Brain pericyte (primary cell): ENCODE data around the gene ALG12.
"Not testable (repeated sequence)": the region's sequence is repeated elsewhere in the genome, so short reads cannot be mapped to it uniquely, and the experiment has no call there.

Source experiments
- DNase-seq: peaks from one replicate; pipeline ENCODE4 v3.0.0-alpha.2; 2012; ENCODE audit warnings: low read depth, low spot score

The ALG12 gene

GRCh38 chr22:49867303-49868265 is 50.7 kb downstream of the ALG12 start:
- DNase-seq, result no peak

- DNase-seq, result no peak
Observed at GRCh38 chr22:49866646-49867045, 51.6 kb downstream of the ALG12 start.

DNA sequence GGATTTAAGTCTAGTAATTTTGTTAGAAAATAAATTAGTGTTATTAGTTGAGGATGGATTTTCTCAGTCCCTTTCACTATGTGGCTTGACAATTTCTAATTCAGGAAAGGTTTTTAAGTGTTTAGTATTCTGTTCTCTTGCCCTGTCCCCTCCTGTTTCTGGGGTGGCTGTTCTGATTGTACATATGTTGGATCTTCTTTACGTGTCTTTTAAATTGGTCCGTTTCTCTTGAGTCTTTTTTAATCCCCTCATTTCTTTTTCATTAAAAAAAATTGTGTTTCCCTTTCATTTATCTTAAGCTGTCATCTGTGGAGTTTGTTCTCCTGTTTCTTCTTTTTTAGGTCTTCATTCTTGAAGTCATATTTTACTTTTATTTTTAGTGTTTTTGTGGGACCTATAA is 52.1 kb downstream of the ALG12 start:
- DNase-seq, result no peak

DNA sequence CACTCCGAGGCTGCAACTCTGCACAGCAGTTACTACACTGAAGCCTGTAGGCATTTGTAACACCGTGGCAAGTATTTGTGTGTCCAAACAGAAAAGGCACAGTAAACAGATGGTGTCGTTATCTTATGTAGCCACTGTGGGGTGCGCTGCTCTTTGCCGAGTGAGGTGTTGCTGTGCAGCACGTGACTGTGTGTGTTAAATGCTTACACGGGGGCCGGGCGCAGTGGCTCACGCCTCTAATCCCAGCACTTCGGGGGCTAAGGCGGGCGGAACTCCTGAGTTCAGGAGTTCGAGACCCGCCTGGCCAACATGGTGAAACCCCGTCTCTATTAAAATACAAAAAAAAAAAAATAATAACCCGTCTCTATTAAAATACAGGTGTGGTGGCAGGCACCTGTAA is 53.1 kb downstream of the ALG12 start:
- DNase-seq, result no peak

DNA sequence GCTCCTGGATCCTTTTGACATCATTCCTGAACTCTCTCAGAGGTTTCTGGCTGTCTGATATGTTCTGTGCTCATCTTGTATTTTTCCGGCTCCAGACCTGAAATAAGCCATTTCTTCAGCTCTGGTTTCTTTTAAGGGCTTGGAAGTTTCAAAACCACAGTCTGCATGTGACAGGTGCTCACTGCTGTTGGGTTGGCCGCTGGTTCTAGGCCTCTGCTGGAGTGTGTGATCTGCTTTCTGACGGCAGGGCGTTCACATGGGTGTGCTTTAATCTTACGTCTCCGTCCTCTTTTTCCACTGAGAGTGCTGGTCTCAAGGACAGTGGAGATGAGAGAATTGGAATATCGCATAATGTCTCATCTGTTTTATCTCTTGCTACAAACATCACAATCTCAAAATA is 54.3 kb downstream of the ALG12 start:
- no peak for DNase-seq

DNA sequence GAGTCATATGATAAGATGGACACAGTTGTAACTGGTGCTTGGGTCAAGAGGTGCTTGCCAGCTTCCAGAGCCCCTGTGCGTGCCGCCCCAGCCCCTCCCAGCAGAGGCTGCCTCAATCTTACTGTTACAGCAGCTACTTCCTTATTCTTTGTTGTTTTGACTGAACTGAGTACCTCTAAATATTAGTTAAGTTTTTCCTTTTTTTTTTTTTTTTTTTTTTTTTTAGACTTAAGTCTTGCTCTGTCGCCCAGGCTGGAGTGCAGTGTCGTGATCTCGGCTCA is 55.8 kb downstream of the ALG12 start:
- DNase-seq, result no peak

DNA sequence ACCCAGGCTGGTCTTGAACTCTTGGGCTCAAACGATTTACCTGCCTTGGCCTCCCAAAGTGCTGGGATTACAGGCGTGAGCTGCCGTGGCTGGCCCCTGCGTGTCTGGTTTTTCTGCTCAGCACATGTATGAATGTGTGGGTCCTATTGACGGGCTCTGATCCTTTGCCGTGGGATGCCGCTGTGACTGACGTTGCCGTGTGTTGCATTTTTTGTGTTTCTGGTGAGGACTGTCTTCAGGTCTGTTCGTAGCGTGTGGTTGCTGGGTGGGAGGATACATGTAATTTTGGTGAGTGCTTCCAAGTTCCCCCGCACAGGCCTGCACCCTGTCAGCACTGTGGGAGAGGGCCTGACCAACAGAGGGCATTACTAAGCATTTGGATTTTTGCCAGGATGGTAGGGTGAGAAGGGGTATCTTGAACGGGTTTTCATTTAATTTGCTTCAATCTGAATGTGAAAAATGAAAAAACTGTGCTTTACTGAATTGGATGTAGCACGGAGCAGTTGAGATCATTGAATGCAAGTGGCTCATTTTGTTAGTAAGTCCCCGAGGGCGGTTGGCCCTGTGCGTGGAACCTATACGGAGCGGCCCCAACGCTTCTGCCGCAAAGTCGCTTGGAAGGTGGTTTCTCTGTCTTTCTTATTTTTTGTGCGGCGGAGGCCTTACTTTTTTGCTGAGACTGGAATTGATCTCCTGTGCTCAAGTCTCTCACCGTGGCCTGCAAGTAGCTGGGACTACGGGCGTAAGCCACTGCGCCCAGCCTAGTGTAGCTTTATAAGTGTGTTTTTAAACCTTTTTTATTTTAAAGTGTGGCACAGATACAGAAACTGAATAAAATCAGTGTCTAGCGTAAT is 56.4 kb downstream of the ALG12 start:
- DNase-seq, result no peak

GRCh38 chr22:49858827-49859226 is 59.4 kb downstream of the ALG12 start:
- no peak for DNase-seq

GRCh38 chr22:49856766-49857618 is 61.2 kb downstream of the ALG12 start:
- DNase-seq, result no peak

GRCh38 chr22:49856343-49856742 is 61.9 kb downstream of the ALG12 start:
- no peak for DNase-seq

DNA sequence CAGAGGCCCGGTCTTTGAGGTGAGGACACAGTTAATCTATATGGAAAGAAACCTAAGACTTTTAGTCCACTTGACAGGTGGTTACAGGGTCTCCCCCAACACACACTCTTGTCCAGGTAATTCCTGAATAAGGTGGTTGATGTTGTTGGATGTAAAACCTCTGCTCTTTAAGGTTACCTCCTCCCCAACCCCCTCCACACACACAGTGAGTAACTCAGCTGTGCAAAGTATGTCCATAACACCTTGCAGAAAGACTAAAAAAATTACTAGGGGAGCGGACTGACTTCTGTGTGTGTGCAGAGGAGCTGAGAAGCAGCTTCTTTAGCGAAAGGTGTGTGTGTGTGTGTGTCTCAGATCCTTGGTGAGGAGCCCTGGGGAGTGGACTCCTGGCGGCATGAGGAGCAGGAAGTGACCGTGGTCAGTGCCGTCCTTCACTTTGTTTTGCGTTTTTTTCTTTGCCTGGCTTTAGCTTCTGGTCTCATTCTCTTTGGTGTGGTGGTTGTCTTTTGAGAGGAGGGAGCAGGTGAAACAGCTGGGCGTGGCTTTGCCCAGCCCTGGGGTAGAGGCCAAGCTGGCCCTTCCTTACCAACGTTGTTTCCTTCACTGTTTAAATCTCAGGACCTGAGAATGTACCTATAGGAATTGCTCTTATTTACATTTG is 62.9 kb downstream of the ALG12 start:
- DNase-seq, result no peak

DNA sequence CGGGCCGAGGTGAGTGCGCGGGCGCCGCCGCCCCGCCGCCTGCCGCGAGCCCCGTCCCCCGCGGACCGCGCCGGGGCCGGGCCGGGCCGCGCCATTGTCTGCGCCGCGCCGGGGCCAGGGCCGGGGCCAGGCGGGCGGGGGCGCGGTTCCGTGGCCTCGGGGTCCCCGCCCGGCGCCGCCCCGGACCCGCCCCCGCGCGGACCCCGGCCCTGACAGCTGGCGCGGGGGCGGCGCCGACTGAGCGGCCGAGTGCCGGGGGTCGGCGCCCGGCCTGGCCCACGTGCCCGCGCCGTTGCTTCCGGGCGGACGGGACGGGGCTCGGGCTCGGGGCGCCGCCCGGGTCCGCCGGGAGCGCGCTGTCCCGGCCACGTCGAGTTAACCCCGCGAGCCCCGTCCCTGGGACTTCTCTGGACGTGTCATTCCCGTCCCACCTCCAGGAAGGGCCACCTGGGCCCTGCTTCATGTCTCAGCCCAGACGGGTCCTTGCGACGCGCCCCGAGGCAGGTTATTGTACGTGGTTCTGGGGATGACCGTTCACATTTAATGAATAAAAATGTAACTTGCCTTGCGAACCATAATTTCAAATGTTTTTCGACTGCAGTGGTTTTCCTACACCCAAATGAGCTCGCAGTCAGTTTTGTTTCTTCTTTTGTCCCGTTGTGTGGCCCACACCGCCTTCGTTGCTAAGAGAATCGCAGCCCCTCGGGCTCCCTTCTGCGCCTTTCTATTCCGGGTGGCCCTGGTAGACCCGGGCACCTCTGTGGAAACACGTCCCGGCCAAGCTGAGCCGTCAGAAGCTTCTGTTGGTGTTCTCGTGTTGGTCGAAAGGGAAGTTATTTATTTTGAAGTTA is 64.0 kb downstream of the ALG12 start:
- DNase-seq, result no peak

- DNase-seq, result peak; percentile 88
Observed at GRCh38 chr22:49852898-49853894, 65.0 kb downstream of the ALG12 start, which contains the start of gene ZBED4. Gene ZBED4, plus strand, starts transcription at chr22:49853844. Its CDS starts 29,819 bp downstream, at chr22:49883663.

DNA sequence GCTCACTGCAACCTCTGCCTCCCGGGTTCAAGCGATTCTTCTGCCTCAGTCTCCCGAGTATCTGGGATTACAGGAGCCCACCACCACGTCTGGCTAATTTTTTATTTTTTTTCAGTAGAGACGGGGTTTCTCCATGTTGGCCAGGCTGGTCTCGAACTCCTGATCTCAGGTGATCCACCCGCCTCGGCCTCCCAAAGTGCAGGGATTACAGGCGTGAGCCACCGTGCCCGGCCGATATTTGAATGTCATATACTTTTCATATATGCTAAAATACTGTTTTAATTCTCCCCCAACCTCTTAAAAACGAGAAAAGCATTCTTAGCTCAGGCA is 65.7 kb downstream of the ALG12 start:
- not testable (repeated sequence) for DNase-seq

GRCh38 chr22:49850959-49851802 is 67.1 kb downstream of the ALG12 start:
- DNase-seq, result no peak
